Measurements from ENCODE around the gene NR6A1.

DNA sequence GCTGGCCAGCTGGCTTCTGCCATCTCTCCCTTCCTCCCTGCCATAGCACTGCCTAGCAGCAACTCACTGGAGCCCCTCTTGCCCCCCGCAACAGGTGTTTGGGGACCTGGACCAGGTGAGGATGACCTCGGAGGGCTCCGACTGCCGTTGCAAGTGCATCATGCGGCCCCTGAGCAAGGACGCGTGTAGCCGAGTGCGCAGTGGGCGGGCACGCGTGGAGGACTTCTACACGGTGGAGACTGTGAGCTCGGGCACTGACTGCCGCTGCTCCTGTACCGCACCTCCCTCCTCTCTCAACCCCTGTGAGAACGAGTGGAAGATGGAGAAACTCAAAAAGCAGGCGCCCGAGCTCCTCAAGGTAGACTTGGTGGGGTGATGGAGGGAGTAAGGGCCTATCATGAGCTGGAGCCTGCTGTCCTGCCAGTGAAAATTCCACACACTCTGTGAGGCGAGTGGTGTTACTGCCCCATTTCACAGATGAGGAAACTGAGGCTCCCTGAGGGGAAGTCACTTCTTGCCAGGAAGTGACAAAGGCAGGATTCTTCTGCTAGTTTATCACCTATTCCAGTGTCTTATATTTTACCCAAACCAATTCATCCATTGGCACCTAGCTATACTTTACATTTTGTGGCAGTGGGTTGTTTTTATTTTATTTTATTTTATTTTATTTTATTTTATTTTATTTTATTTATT lies 15.9 kb upstream of the NR6A1 start:
- TF ChIP-seq POLR2A (IDR thresholded peaks at IDR 0.05), result no peak
- TF ChIP-seq, protein P1, sequence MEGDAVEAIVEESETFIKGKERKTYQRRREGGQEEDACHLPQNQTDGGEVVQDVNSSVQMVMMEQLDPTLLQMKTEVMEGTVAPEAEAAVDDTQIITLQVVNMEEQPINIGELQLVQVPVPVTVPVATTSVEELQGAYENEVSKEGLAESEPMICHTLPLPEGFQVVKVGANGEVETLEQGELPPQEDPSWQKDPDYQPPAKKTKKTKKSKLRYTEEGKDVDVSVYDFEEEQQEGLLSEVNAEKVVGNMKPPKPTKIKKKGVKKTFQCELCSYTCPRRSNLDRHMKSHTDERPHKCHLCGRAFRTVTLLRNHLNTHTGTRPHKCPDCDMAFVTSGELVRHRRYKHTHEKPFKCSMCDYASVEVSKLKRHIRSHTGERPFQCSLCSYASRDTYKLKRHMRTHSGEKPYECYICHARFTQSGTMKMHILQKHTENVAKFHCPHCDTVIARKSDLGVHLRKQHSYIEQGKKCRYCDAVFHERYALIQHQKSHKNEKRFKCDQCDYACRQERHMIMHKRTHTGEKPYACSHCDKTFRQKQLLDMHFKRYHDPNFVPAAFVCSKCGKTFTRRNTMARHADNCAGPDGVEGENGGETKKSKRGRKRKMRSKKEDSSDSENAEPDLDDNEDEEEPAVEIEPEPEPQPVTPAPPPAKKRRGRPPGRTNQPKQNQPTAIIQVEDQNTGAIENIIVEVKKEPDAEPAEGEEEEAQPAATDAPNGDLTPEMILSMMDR (IDR thresholded peaks at IDR 0.05 in 8 of 11, conservative IDR thresholded peaks at IDR 0.05 in 3 of 11), result no peak
